Measurements from ENCODE around the gene MTARC2.

Gene MTARC2

DNA sequence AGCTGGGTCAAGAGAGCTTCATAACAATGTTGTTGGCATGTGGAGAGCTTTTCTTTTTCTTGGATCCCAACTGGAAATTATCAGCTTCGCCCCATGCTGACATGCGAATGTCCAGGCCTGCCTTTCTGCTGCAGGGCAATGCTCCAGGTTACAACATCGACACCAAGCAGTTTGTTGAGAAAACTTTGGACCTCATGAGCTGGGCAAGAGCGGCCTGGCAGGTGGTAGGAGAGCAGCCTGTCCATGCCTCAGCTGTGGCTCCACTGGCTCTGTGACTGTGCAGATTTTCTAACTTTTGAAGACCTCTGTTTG lies 80.0 kb downstream of the MTARC2 start:
- DNase-seq (ENCODE audit: low spot score), result no peak

DNA sequence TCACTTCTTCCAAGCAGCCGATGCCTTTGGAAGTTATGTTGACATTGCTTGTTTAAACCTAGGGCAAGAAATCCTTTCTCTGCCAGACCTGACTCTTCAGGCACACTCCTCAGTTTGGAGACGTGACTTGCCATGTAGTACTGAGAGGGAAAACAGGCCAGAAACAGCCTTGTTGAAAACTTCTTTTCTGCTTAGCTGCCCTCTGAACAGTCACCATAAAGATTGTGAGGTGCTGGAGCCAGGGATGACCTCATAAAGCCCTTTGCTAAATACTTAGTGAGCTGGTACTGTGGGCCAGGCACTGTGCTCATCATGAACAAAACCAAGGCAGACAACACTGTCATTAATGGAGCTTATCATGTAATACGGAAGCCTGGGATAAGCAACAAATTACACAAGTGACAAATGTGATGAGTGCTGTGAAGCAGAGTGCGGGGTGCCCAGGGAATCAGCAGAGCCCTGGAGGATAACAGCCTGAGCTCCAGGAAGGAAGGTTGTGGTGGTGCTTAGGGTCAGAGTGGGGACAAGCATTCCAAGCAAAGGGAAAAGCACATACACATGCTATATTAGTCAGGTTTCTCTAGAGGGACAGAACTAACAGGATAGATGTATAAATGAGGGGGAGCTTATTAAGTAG lies 80.9 kb downstream of the MTARC2 start:
- no peak for DNase-seq (ENCODE audit: low spot score)

DNA sequence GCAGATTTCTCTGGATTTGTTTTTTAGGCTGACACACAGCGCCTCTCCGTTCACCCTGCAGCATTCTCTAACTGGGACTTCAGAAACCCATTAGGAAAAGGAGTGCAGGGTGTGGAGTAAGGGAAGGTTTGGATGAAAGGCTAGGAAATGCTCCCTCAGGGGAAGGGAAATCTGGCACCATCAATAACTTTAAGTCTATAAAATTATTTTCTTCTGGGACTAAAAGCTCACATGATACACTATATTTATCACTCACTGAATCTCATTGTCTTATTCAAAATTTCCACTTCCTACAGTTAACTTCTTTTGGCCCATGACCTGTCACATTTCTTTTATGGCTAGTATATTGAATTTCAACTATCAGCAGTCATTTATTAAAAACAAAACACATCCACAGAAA lies 85.3 kb downstream of the MTARC2 start:
- no peak for DNase-seq (ENCODE audit: low spot score)
